OCI-LY7 (cell line): ENCODE results near the gene MDK.

Experiments used
- CTCF ChIP-seq: fragments of 200-600 bp; sonication (generic); conservative IDR thresholded peaks from 2 replicates; pipeline ENCODE4 v1.5.1; 2014; ENCODE audit warnings: mild to moderate bottlenecking, antibody characterized with exemption, low read length, moderate library complexity, mixed read lengths
- EZH2phosphoT487 ChIP-seq: fragments of 200-600 bp; sonication (generic); IDR thresholded peaks from 2 replicates; pipeline ENCODE4 v1.6.1; 2018; ENCODE audit warnings: low read depth, borderline replicate concordance, mild to moderate bottlenecking, mixed run types, antibody characterized with exemption, low read length, moderate library complexity, mixed read lengths

GRCh38 chr11:46387456-46387855, 6.0 kb downstream of the MDK start:
- TF ChIP-seq CTCF (no peak), EZH2phosphoT487 (no peak)
